SK-N-MC (cell line): ENCODE data around the gene PAXX.

Experiments
- EZH2 ChIP-seq: fragments of 200-600 bp; sonication (generic); IDR thresholded peaks from one replicate; pipeline ENCODE4 v1.6.1; 2017; ENCODE audit warnings: antibody characterized with exemption
- FOXP2 ChIP-seq: optimal IDR thresholded peaks from 2 replicates; pipeline ENCODE3; 2011; ENCODE audit warnings: mild to moderate bottlenecking, moderate library complexity; ENCODE audit not compliant: insufficient read depth; ENCODE audit errors: extremely low read length, control extremely low read depth
- POLR2AphosphoS5 ChIP-seq: IDR thresholded peaks from 2 replicates; pipeline ENCODE4 v1.6.1; 2012; ENCODE audit warnings: mild to moderate bottlenecking, low read depth, low read length, borderline replicate concordance

GRCh38 chr9:137021568-137021978 lies 29.4 kb downstream of the PAXX start:
- no peak for TF ChIP-seq POLR2AphosphoS5
- TF ChIP-seq EZH2 = no peak
- no peak for TF ChIP-seq FOXP2
